Measurements from ENCODE around the gene ANXA1. TPM values are rescaled to one million over a fixed set of nuclear protein-coding genes. Genes with fewer than 3 reads are reported as not detected.

The ANXA1 gene
- total RNA-seq, 3 donors from 2014 or later: 12.8 to 69.3 (median 53.1) TPM

GRCh38 chr9:73155377-73155776 lies 3.7 kb downstream of the ANXA1 start:
- no peak overlapping the region for H3K4me3 ChIP-seq
- DNase-seq: no peak
- TF ChIP-seq CTCF (IDR thresholded peaks at IDR 0.05): no peak
- no peaks in the 10 kb centered on the region for H3K36me3 ChIP-seq (ENCODE audit: low read depth)
- intact Hi-C loops (cut with DNase I, micrococcal nuclease): no loop called here
- ATAC-seq: no peak
- H3K4me1 ChIP-seq (ENCODE audit: low read depth): no peaks in the 10 kb centered on the region
- H3K9me3 ChIP-seq: no peaks in the 10 kb centered on the region

- TF ChIP-seq CTCF (IDR thresholded peaks at IDR 0.05): no peak
- Histone ChIP-seq H3K9me3 (no peaks in the 10 kb centered on the region), H3K4me1 (ENCODE audit: low read depth) (no peaks in the 10 kb centered on the region), H3K4me3 (no peak overlapping the region), H3K36me3 (ENCODE audit: low read depth) (no peaks in the 10 kb centered on the region)
- intact Hi-C loops (cut with DNase I, micrococcal nuclease): no loop called here
- DNase-seq (no peak), ATAC-seq (no peak)
Observed at GRCh38 chr9:73155968-73156864, 4.6 kb downstream of the ANXA1 start.

- intact Hi-C loops (cut with DNase I, micrococcal nuclease): no loop called here
- Histone ChIP-seq H3K4me1 (ENCODE audit: low read depth) (no peaks in the 10 kb centered on the region), H3K4me3 (no peak overlapping the region), H3K9me3 (no peaks in the 10 kb centered on the region), H3K36me3 (ENCODE audit: low read depth) (no peaks in the 10 kb centered on the region)
- ATAC-seq (no peak), DNase-seq (no peak)
- TF ChIP-seq CTCF (IDR thresholded peaks at IDR 0.05): no peak
Observed at GRCh38 chr9:73156865-73157187, 5.2 kb downstream of the ANXA1 start.

GRCh38 chr9:73157811-73158210 lies 6.1 kb downstream of the ANXA1 start:
- DNase-seq: no peak
- Histone ChIP-seq H3K4me1 (ENCODE audit: low read depth) (no peaks in the 10 kb centered on the region), H3K36me3 (ENCODE audit: low read depth) (no peaks in the 10 kb centered on the region), H3K4me3 (no peak overlapping the region), H3K9me3 (no peaks in the 10 kb centered on the region)
- intact Hi-C loops (cut with DNase I, micrococcal nuclease): no loop called here
- ATAC-seq: no peak
- no peak for TF ChIP-seq CTCF (IDR thresholded peaks at IDR 0.05)

GRCh38 chr9:73158723-73159122 lies 7.1 kb downstream of the ANXA1 start:
- H3K4me3 ChIP-seq: no peak overlapping the region
- intact Hi-C loops (cut with DNase I, micrococcal nuclease): no loop called here
- H3K36me3 ChIP-seq (ENCODE audit: low read depth): no peaks in the 10 kb centered on the region
- H3K4me1 ChIP-seq (ENCODE audit: low read depth): no peaks in the 10 kb centered on the region
- DNase-seq (no peak), ATAC-seq (no peak)
- no peak for TF ChIP-seq CTCF (IDR thresholded peaks at IDR 0.05)
- no peaks in the 10 kb centered on the region for H3K9me3 ChIP-seq
